Measurements from ENCODE around the gene ACO2. TPM values are rescaled to one million over a fixed set of nuclear protein-coding genes. Genes with fewer than 3 reads are reported as not detected.

Gene ACO2
- total RNA-seq, 4 donors from 2014 or later, result 115 to 227 (median 132) TPM

DNA sequence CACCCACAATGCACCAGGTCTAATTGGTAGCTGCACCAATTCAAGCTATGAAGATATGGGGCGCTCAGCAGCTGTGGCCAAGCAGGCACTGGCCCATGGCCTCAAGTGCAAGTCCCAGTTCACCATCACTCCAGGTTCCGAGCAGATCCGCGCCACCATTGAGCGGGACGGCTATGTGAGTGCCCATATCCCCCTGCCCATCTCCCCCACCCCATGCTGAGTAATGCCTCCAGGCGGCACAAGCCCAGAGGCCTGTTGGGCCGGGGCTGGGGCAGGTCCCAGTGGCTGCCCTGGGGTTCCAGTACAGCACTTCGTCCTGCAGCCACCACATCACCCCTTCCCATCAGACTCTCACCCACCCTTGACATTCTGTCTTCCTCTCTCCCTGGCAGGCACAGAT lies 53.9 kb downstream of the ACO2 start:
- H3K4me1 ChIP-seq, result peaks cover 7 to 56% (median 32%) of the 10 kb centered on the region in 3 donors
- no peak for ATAC-seq
- H3K36me3 ChIP-seq, result peaks cover 0 to 72% of the 10 kb centered on the region in 2 donors
- TF ChIP-seq EP300 (IDR thresholded peaks at IDR 0.05) (no peak), POLR2A (IDR thresholded peaks at IDR 0.05) (no peak), POLR2AphosphoS5 (IDR thresholded peaks at IDR 0.05) (no peak)
- TF ChIP-seq, protein P1, sequence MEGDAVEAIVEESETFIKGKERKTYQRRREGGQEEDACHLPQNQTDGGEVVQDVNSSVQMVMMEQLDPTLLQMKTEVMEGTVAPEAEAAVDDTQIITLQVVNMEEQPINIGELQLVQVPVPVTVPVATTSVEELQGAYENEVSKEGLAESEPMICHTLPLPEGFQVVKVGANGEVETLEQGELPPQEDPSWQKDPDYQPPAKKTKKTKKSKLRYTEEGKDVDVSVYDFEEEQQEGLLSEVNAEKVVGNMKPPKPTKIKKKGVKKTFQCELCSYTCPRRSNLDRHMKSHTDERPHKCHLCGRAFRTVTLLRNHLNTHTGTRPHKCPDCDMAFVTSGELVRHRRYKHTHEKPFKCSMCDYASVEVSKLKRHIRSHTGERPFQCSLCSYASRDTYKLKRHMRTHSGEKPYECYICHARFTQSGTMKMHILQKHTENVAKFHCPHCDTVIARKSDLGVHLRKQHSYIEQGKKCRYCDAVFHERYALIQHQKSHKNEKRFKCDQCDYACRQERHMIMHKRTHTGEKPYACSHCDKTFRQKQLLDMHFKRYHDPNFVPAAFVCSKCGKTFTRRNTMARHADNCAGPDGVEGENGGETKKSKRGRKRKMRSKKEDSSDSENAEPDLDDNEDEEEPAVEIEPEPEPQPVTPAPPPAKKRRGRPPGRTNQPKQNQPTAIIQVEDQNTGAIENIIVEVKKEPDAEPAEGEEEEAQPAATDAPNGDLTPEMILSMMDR (IDR thresholded peaks at IDR 0.05), result no peak
- no peaks in the 10 kb centered on the region for H3K27me3 ChIP-seq
- peak overlapping the region; percentile 91 to 97 (median 93) for H3K27ac ChIP-seq
- 80% methylated on average over 3 of the region's 9 CpGs; no CpG with 5 or more reads in 1 of the 2 donors for WGBS, 2 donors (ENCODE audit: low coverage in 1 of 2)
- H3K4me3 ChIP-seq, result no peak overlapping the region
- no peaks in the 10 kb centered on the region for H3K9me3 ChIP-seq

DNA sequence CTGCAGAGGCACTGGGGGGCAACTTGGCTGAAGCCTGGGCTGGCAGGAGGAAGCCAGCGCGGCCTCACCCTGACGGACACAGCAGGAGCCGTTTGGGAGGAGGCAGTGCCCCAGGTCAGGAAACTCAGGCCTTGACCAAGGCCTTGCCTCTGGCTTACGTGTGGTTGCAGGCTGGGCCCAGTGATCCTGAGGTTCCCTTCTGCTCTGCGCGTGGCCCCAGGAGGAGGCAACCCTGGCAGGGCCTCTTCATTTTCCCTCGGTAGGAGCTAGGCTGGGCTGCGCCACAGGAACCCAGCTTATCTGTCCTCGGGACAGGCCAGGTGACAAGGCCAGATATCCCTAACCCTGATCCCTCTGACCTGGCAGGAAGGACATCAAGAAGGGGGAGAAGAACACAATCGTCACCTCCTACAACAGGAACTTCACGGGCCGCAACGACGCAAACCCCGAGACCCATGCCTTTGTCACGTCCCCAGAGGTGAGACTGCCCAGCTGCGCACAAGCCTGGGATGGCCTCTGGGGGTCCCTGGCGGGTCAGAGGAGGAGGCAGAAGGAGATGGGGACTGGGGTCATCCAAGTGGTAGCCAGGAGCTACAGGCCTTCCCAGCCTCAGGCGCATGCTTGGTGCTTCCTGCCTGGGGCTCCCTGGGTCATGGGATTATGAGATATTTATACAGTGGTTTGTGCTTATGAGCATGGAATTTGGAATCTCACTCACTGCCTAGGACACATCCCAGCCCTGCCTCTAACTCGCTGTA lies 54.7 kb downstream of the ACO2 start:
- Histone ChIP-seq H3K4me3 (no peak overlapping the region), H3K4me1 (peaks cover 7 to 50% (median 31%) of the 10 kb centered on the region in 3 donors), H3K36me3 (peaks cover 0 to 75% of the 10 kb centered on the region in 2 donors), H3K27me3 (no peaks in the 10 kb centered on the region), H3K9me3 (no peaks in the 10 kb centered on the region), H3K27ac (peak overlapping the region; percentile 91 to 97 (median 93))
- TF ChIP-seq POLR2A (IDR thresholded peaks at IDR 0.05), result no peak
- TF ChIP-seq, protein P1 (IDR thresholded peaks at IDR 0.05), result peak in 2 of 4 experiments; percentile 5
- 82% methylated on average over 5 of the region's 21 CpGs; no CpG with 5 or more reads in 1 of the 2 donors for WGBS, 2 donors (ENCODE audit: low coverage in 1 of 2)
- peak; percentile 75 for ATAC-seq

DNA sequence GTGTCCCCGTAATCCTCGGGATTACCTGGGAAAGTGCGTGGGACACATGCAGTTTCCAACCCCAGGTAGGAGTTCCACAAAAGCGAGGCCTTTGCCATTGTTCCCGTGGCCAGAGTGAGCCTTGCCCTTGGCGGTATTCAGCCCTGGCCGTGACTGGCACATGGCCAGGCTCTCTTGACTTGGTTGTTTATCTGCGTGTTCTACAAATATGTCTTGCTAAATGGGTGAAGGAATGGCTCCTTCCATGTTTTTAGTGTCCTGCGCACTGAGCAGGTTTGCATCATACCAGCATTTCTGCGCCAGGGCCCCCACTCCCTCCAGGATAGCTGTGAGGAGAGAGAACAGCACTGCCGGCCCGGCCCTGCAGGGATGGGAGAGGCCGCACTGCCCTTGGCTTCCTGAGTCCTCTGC lies 55.3 kb downstream of the ACO2 start:
- TF ChIP-seq EP300 (IDR thresholded peaks at IDR 0.05) (no peak), POLR2A (IDR thresholded peaks at IDR 0.05) (peak in 1 of 2 donors; percentile 8), POLR2AphosphoS5 (IDR thresholded peaks at IDR 0.05) (peak; percentile 85)
- TF ChIP-seq, protein P1 (IDR thresholded peaks at IDR 0.05), result peak in 2 of 4 experiments; percentile 19 to 42
- peaks cover 0 to 75% of the 10 kb centered on the region in 2 donors for H3K36me3 ChIP-seq
- no peak overlapping the region for H3K4me3 ChIP-seq
- H3K27ac ChIP-seq, result peak overlapping the region; percentile 91 to 97 (median 93)
- WGBS, 2 donors (ENCODE audit: low coverage in 1 of 2), result 26 to 28% methylated on average over 6 to 9 of the region's 13 CpGs
- no peaks in the 10 kb centered on the region for H3K27me3 ChIP-seq
- peaks cover 7 to 50% (median 31%) of the 10 kb centered on the region in 3 donors for H3K4me1 ChIP-seq
- ATAC-seq, result peak; percentile 87
- no peaks in the 10 kb centered on the region for H3K9me3 ChIP-seq

DNA sequence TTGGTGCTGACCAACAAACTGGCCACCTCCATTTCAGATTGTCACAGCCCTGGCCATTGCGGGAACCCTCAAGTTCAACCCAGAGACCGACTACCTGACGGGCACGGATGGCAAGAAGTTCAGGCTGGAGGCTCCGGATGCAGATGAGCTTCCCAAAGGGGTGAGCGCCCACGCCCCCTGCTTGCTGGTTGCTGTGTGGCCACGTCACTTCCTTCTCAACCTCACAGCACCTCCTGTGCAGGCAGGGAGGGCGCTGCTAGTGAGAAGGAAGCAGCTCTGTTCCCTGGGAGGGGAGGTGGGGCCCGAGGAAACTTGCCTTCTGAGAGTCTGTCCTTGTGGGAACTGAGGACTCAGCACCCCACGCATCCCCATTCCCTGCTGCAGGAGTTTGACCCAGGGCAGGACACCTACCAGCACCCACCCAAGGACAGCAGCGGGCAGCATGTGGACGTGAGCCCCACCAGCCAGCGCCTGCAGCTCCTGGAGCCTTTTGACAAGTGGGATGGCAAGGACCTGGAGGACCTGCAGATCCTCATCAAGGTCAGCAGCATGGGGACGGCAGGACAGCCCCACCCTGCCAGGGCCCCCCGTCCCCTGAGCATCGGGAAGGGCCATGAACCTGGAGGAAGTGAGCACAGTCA lies 56.0 kb downstream of the ACO2 start:
- no peak for ATAC-seq
- WGBS, 2 donors (ENCODE audit: low coverage in 1 of 2), result 74 to 90% methylated on average over 2 to 3 of the region's 17 CpGs
- no peak overlapping the region for H3K4me3 ChIP-seq
- peak overlapping the region; percentile 91 to 97 (median 93) for H3K27ac ChIP-seq
- TF ChIP-seq POLR2A (IDR thresholded peaks at IDR 0.05) (no peak), EP300 (IDR thresholded peaks at IDR 0.05) (no peak), POLR2AphosphoS5 (IDR thresholded peaks at IDR 0.05) (peak; percentile 5)
- TF ChIP-seq, protein P1 (IDR thresholded peaks at IDR 0.05), result no peak
- H3K9me3 ChIP-seq, result no peaks in the 10 kb centered on the region
- H3K4me1 ChIP-seq, result peaks cover 7 to 50% (median 31%) of the 10 kb centered on the region in 3 donors
- peaks cover 0 to 74% of the 10 kb centered on the region in 2 donors for H3K36me3 ChIP-seq
- no peaks in the 10 kb centered on the region for H3K27me3 ChIP-seq
